Neutrophil (primary cell): Measurements from ENCODE around the gene PTK6.

Source experiments
- H3K27ac ChIP-seq: fragments of 200-600 bp; sonication (generic); 2 replicates; pipeline ENCODE4 v1.5.1; 2016; ENCODE audit warnings: mild to moderate bottlenecking, moderate library complexity
- H3K27me3 ChIP-seq: fragments of 200-600 bp; sonication (generic); 2 replicates; pipeline ENCODE4 v1.6.0; 2016; ENCODE audit warnings: mild to moderate bottlenecking
- H3K36me3 ChIP-seq: fragments of 200-600 bp; sonication (generic); 2 replicates; pipeline ENCODE4 v1.5.1; 2017
- H3K4me1 ChIP-seq, 2 experiments: fragments of 200-600 bp in 1 of 2; sonication (generic) in 1 of 2; 1 replicate in 1 of 2; 2 replicates in 1 of 2; pipeline versions ENCODE4 v1.5.1 to v1.6.1; 2013 to 2016; ENCODE audit warnings: low read depth in 1 of 2, low read length in 1 of 2, mild to moderate bottlenecking in 1 of 2, moderate library complexity in 1 of 2; ENCODE audit not compliant: control insufficient read depth in 1 of 2, insufficient read depth in 1 of 2
- H3K4me3 ChIP-seq, 2 experiments: fragments of 200-600 bp in 1 of 2; sonication (generic) in 1 of 2; 1 replicate in 1 of 2; 2 replicates in 1 of 2; pipeline ENCODE4 v1.5.1; 2013 to 2016; ENCODE audit warnings: low read depth in 1 of 2, low read length in 1 of 2, mild to moderate bottlenecking in 1 of 2, moderate library complexity in 1 of 2
- H3K9me3 ChIP-seq: fragments of 200-600 bp; sonication (generic); 2 replicates; pipeline ENCODE4 v1.5.1; 2016
- TF ChIP-seq, protein P1 (sequence below): fragments of 200-600 bp; sonication (generic); IDR thresholded peaks from 2 replicates; pipeline ENCODE4 v1.5.1; 2016; ENCODE audit warnings: antibody characterized with exemption

PTK6 gene

DNA sequence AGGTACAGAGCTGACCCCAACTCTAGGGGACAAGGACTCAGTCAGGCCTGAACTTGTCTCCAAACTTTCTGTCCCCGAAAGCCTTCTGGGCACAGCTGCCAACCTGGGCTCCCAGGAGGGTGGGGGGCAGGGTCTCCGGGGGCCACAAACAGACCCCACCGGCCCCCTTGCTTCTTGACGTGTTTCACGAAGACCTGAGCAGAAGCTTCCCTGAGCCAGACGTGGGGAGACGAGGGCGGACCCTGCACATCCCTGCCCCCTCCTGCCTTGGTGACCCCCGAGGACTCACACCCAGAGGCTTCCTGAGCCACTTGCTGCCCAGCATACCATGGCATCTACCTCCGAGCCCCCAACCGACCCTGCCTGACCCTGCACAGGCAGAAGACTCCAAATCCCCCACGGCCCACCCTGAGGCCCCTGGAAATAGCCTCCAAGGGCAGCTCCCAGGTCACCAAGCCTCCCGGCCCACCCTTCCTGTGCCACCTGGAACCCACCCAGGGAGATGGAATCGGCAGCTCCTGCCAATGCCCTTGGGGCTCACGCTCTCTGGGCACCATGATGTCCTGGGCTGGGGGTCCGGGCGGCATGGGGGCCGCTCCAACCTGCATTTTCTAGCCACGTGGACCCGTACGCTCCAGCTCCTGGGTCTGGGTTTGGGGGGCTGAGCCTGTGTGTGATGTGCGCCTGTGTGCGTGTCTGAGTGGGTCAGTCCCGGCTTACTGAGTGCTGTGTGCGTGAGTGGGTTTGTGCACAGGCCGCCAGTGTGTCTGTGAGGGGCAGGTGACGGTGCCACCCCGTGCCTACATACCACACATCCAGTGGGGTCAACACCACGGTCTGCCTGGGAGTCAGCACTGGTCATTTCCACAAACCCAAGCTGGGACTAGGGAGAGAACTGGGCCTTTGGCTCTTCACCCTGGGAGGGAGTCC is 2.5 kb upstream of the PTK6 start:
- Histone ChIP-seq H3K4me3 (no peak overlapping the region), H3K9me3 (no peaks in the 10 kb centered on the region), H3K4me1 (peaks cover 17 to 26% of the 10 kb centered on the region in 2 experiments), H3K27me3 (peaks cover 48% of the 10 kb centered on the region), H3K27ac (no peak overlapping the region), H3K36me3 (no peaks in the 10 kb centered on the region)
- TF ChIP-seq, protein P1, sequence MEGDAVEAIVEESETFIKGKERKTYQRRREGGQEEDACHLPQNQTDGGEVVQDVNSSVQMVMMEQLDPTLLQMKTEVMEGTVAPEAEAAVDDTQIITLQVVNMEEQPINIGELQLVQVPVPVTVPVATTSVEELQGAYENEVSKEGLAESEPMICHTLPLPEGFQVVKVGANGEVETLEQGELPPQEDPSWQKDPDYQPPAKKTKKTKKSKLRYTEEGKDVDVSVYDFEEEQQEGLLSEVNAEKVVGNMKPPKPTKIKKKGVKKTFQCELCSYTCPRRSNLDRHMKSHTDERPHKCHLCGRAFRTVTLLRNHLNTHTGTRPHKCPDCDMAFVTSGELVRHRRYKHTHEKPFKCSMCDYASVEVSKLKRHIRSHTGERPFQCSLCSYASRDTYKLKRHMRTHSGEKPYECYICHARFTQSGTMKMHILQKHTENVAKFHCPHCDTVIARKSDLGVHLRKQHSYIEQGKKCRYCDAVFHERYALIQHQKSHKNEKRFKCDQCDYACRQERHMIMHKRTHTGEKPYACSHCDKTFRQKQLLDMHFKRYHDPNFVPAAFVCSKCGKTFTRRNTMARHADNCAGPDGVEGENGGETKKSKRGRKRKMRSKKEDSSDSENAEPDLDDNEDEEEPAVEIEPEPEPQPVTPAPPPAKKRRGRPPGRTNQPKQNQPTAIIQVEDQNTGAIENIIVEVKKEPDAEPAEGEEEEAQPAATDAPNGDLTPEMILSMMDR = no peak

DNA sequence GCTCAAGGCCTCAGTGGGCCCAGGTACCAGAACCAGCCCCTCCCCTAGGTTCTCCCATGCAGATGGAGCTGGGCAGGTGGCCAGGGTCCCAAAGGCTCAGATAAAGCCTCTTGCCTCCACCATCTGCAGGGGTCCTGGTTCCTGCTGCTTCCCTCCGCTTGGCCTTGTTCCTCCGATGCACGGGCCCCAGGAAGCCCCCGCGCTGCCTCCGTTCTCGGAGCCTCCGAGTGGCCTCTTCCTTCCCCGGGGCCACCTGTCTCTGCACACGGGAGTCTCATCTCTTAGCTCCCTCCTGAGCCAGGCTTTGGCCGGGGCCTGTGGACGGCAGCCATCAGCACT is 1.9 kb upstream of the PTK6 start:
- no peak overlapping the region for H3K4me3 ChIP-seq
- TF ChIP-seq, protein P1 = no peak
- peaks cover 17 to 26% of the 10 kb centered on the region in 2 experiments for H3K4me1 ChIP-seq
- H3K27me3 ChIP-seq = peaks cover 48% of the 10 kb centered on the region
- H3K36me3 ChIP-seq = no peaks in the 10 kb centered on the region
- no peak overlapping the region for H3K27ac ChIP-seq
- H3K9me3 ChIP-seq = no peaks in the 10 kb centered on the region

DNA sequence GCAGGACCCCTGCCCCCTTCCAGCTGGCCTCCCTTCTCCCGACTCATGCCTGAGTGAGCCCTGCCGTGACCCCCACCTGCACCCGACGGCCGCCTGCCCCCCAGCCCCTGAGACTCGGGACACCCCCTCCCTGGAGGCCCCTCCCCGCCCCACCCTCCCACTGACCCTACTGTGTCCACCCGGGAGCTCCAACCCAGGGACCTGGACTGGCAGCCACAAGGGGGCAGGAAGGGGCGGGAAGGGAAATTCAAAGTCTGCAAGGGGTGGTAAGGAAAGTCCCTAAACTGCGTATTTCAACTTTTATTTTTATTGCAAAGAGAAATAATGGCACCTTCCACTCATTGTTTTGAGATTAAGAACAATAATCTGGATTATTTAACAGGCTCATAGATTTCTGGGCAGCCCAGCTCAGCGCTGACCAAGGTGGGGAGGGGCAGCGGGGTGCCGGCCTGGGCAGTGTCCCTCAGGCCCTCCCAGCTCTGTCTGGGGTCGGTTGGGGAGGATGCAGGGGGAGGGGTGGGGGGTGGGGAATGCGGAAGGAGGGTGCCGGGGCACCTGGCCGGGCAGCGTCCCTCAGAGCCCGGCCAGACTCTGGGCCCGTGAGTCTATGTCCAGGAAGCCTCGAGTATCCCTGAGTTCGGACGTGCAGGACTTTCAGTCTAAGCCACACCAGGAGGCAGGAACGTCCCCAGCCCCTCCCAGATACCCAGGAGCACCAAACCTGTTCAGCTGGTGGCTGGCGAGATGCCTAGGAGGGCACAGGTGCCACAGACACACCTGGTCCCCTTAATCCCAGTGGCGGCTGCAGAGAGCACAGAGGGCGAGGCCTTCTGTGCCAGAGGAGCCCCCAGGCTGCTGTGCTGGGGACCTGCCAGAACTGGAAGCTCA is 1.3 kb upstream of the PTK6 start:
- H3K27ac ChIP-seq = peak overlapping the region; percentile 79
- H3K4me1 ChIP-seq = peaks cover 17 to 26% of the 10 kb centered on the region in 2 experiments

DNA sequence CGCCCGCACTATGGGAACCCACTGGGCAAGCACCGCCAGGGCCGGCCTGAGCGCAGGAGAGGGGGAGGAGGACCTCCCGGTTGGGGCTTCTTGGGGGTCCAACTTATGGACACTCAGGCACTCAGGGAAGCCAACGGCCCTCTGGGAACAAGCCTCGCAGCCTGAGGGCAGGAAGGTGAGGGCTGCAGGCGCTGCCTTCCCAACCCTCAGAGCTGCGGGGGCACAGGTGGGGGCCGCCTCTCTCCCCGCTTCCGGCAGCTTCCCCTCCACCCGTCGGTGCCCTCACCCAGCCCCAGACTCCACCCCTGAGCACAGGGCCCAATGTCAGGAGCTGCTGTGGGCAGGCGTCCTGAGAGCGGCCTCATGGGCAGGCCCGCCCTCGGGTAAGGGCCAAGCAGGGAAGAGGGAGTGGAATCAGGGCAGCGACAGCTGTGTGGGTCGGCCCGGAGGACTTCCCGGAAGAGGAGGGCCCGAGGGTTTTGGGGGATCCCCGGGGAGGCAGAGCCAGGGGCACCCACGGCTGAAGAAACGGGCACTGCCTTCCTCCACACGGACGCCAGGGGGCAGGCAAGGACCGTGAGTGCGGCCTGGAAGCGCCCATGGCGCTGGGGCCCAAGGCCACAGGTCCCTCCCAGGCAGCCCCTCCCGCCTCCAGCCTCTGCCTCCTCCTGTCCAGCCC is 488 bp upstream of the PTK6 start:
- peaks cover 17 to 26% of the 10 kb centered on the region in 2 experiments for H3K4me1 ChIP-seq
- TF ChIP-seq, protein P1 = peak; percentile 97
- no peaks in the 10 kb centered on the region for H3K36me3 ChIP-seq
- peak overlapping the region; percentile 58 to 68 for H3K4me3 ChIP-seq
- H3K9me3 ChIP-seq = no peaks in the 10 kb centered on the region
- H3K27ac ChIP-seq = peak overlapping the region; percentile 79
- peaks cover 45% of the 10 kb centered on the region for H3K27me3 ChIP-seq

More for the DNA sequence above, 1.3 kb upstream of the PTK6 start:
- Histone ChIP-seq H3K27me3 (peaks cover 51% of the 10 kb centered on the region), H3K9me3 (no peaks in the 10 kb centered on the region), H3K36me3 (no peaks in the 10 kb centered on the region), H3K4me3 (peak overlapping the region; percentile 58 to 68)
- TF ChIP-seq, protein P1 = no peak
